C4-2B (cell line): ENCODE results near the gene KDELR3.

Experiments
- H3K27ac ChIP-seq: fragments of 450-650 bp; 2 replicates; pipeline ENCODE4 v1.5.1; 2017
- CTCF ChIP-seq: fragments of 450-650 bp; conservative IDR thresholded peaks from 2 replicates; pipeline ENCODE4 v1.5.1; 2017; ENCODE audit warnings: mild to moderate bottlenecking
- ZFX ChIP-seq: fragments of 450-650 bp; IDR thresholded peaks from 2 replicates; pipeline ENCODE4 v1.6.1; 2017

The KDELR3 gene

GRCh38 chr22:38523479-38523878 lies 55.6 kb downstream of the KDELR3 start:
- TF ChIP-seq CTCF: no peak
- TF ChIP-seq ZFX: no peak

GRCh38 chr22:38524429-38524828 lies 56.5 kb downstream of the KDELR3 start:
- TF ChIP-seq CTCF (no peak), ZFX (no peak)
- no peak overlapping the region for H3K27ac ChIP-seq

More at GRCh38 chr22:38523479-38523878, 55.6 kb downstream of the KDELR3 start:
- H3K27ac ChIP-seq: no peak overlapping the region

GRCh38 chr22:38531251-38531938 lies 63.5 kb downstream of the KDELR3 start:
- no peak overlapping the region for H3K27ac ChIP-seq
- TF ChIP-seq ZFX: no peak
